Activated B cell treated with CpG ODN at 0.5 μM for 24 hours (primary cell): Measurements from ENCODE around the gene TUNAR. TPM values are rescaled to one million over a fixed set of nuclear protein-coding genes. Genes with fewer than 3 reads are reported as not detected.

ENCODE experiments used
- ATAC-seq: fragments of 200-7000 bp; cut with Tn5 transposase; one replicate; pipeline ENCODE4 v1.10.0; 2021; ENCODE audit warnings: low read depth, mild to moderate bottlenecking, moderate library complexity
- CTCF ChIA-PET: fragments of 350-600 bp; sonication (Branson Sonifier 250); formaldehyde crosslinking; loops from one replicate; lab custom pipeline; 2021; ENCODE audit warnings: antibody characterized with exemption; lab: Charles Lee
- POLR2A ChIA-PET: fragments of 350-600 bp; sonication (Branson Sonifier 250); formaldehyde crosslinking; loops from one replicate; lab custom pipeline; 2021; ENCODE audit warnings: antibody characterized with exemption; lab: Charles Lee
- DNase-seq: peaks from one replicate; pipeline ENCODE4 v3.0.0; 2022
- H3K27ac Mint-ChIP-seq: one replicate; pipeline ENCODE4 v1.8.0; 2020; ENCODE audit warnings: mixed read lengths
- H3K27me3 Mint-ChIP-seq: one replicate; pipeline ENCODE4 v1.8.0; 2021; ENCODE audit warnings: mixed read lengths
- H3K36me3 Mint-ChIP-seq: one replicate; pipeline ENCODE4 v1.8.0; 2021; ENCODE audit warnings: low read depth, mixed read lengths
- H3K4me1 Mint-ChIP-seq: one replicate; pipeline ENCODE4 v1.8.0; 2021; ENCODE audit warnings: mixed read lengths
- H3K4me3 Mint-ChIP-seq: one replicate; pipeline ENCODE4 v1.8.0; 2020; ENCODE audit warnings: mild to moderate bottlenecking, mixed read lengths
- H3K9me3 Mint-ChIP-seq: one replicate; pipeline ENCODE4 v1.8.0; 2020; ENCODE audit warnings: mixed read lengths
- CTCF ChIP-seq: fragments of 200-600 bp; IDR thresholded peaks from one replicate; pipeline ENCODE4 v1.8.0; 2022; ENCODE audit warnings: antibody characterized with exemption, mild to moderate bottlenecking
- intact Hi-C: fragments of 100-400 bp; cut with micrococcal nuclease; formaldehyde crosslinking; loops from one replicate; pipeline ENCODE4 v1.15.1; 2024
- total RNA-seq: library from RNA; stranded (reverse); gene quantifications from 2 replicates; pipeline ENCODE4 v1.2.3, GENCODE V29; 2022

TUNAR gene
- total RNA-seq, 1 donor from 2014 or later = 0.40 TPM

- Mint-ChIP-seq H3K36me3 (no peaks in the 10 kb centered on the region), H3K9me3 (no peaks in the 10 kb centered on the region), H3K27ac (no peak overlapping the region), H3K4me3 (no peak overlapping the region), H3K4me1 (no peaks in the 10 kb centered on the region), H3K27me3 (peaks cover 14% of the 10 kb centered on the region)
- intact Hi-C loops = no loop called here
- no peak for ATAC-seq
- no peak for TF ChIP-seq CTCF
- ChIA-PET POLR2A (no interaction called here), CTCF (no interaction called here)
- DNase-seq = no peak
These were observed 27.0 kb downstream of the TUNAR start for GRCh38 chr14:95903616-95904107.

GRCh38 chr14:95906591-95906990 lies 30.0 kb downstream of the TUNAR start:
- ATAC-seq = no peak
- Mint-ChIP-seq H3K36me3 (no peaks in the 10 kb centered on the region), H3K27me3 (peaks cover 4% of the 10 kb centered on the region), H3K9me3 (no peaks in the 10 kb centered on the region), H3K4me1 (no peaks in the 10 kb centered on the region), H3K4me3 (no peak overlapping the region), H3K27ac (no peak overlapping the region)
- no peak for DNase-seq
- no peak for TF ChIP-seq CTCF
- intact Hi-C loops = no loop called here
- ChIA-PET CTCF (no interaction called here), POLR2A (no interaction called here)

- Mint-ChIP-seq H3K9me3 (no peaks in the 10 kb centered on the region), H3K36me3 (no peaks in the 10 kb centered on the region), H3K4me3 (no peak overlapping the region), H3K27me3 (no peaks in the 10 kb centered on the region), H3K4me1 (no peaks in the 10 kb centered on the region), H3K27ac (no peak overlapping the region)
- DNase-seq = no peak
- ATAC-seq = no peak
- POLR2A ChIA-PET = no interaction called here
- no peak for TF ChIP-seq CTCF
- CTCF ChIA-PET = no interaction called here
- intact Hi-C loops = no loop called here
These were observed 34.0 kb downstream of the TUNAR start for GRCh38 chr14:95910628-95911027.

GRCh38 chr14:95911456-95911855 lies 34.8 kb downstream of the TUNAR start:
- Mint-ChIP-seq H3K27me3 (no peaks in the 10 kb centered on the region), H3K4me3 (no peak overlapping the region), H3K4me1 (no peaks in the 10 kb centered on the region), H3K9me3 (no peaks in the 10 kb centered on the region), H3K36me3 (no peaks in the 10 kb centered on the region), H3K27ac (no peak overlapping the region)
- ChIA-PET POLR2A (no interaction called here), CTCF (no interaction called here)
- no peak for ATAC-seq
- no peak for TF ChIP-seq CTCF
- DNase-seq = no peak
- intact Hi-C loops = no loop called here

- intact Hi-C loops = no loop called here
- no peak for TF ChIP-seq CTCF
- H3K27ac Mint-ChIP-seq = no peak overlapping the region
- H3K9me3 Mint-ChIP-seq = no peaks in the 10 kb centered on the region
- H3K4me1 Mint-ChIP-seq = no peaks in the 10 kb centered on the region
- POLR2A ChIA-PET = no interaction called here
- CTCF ChIA-PET = no interaction called here
- H3K27me3 Mint-ChIP-seq = no peaks in the 10 kb centered on the region
- ATAC-seq (no peak), DNase-seq (no peak)
- H3K4me3 Mint-ChIP-seq = no peak overlapping the region
- H3K36me3 Mint-ChIP-seq = no peaks in the 10 kb centered on the region
These were observed 38.7 kb downstream of the TUNAR start for GRCh38 chr14:95915330-95915729.
